OCI-LY1 (cell line): ENCODE results near the gene SYPL1.

ENCODE experiments used
- CTCF ChIP-seq: fragments of 200-600 bp; sonication (generic), shearing (Covaris generic); IDR thresholded peaks from 2 replicates; pipeline ENCODE4 v1.5.1; 2017; ENCODE audit warnings: mild to moderate bottlenecking, antibody characterized with exemption, low read length, moderate library complexity, mixed read lengths
- EZH2 ChIP-seq: fragments of 200-600 bp; sonication (generic), shearing (Covaris generic); IDR thresholded peaks from 2 replicates; pipeline ENCODE4 v1.8.0; 2017; ENCODE audit warnings: borderline replicate concordance, mixed run types, mild to moderate bottlenecking, antibody characterized with exemption, low read length, moderate library complexity, mixed read lengths

GRCh38 chr7:106121189-106121810 is 9.2 kb upstream of the SYPL1 start:
- TF ChIP-seq CTCF (no peak), EZH2 (no peak)
